Omental fat pad (tissue), 4 donors: ENCODE measurements around the gene TSSC4. TPM values are rescaled to one million over a fixed set of nuclear protein-coding genes. Genes with fewer than 3 reads are reported as not detected.

Source experiments
- ATAC-seq: fragments of 150-250 bp; one replicate; pipeline ENCODE4 v1.9.1; 2016; ENCODE audit warnings: mild to moderate bottlenecking, moderate library complexity; ENCODE audit not compliant: low FRiP score
- DNase-seq: peaks from one replicate; pipeline ENCODE4 v3.0.0-alpha.2; 2019; ENCODE audit warnings: low spot score
- total RNA-seq, 4 donors: library from RNA; depleted of rRNA; stranded (reverse); fragments of >200 nt; gene quantifications; one replicate each; pipeline ENCODE4 v1.1.0, GENCODE V29; 2016
- TF ChIP-seq, protein P1 (sequence below), 3 donors: fragments of 450-650 bp; IDR thresholded peaks; one replicate each; pipeline ENCODE4 v1.5.1; 2016 to 2017; ENCODE audit warnings: antibody characterized with exemption in 3 of 3, mild to moderate bottlenecking in 3 of 3, moderate library complexity in 2 of 3

Gene TSSC4
- total RNA-seq, 4 donors from 2014 or later: 29.9 to 59.7 (median 33.5) TPM

DNA sequence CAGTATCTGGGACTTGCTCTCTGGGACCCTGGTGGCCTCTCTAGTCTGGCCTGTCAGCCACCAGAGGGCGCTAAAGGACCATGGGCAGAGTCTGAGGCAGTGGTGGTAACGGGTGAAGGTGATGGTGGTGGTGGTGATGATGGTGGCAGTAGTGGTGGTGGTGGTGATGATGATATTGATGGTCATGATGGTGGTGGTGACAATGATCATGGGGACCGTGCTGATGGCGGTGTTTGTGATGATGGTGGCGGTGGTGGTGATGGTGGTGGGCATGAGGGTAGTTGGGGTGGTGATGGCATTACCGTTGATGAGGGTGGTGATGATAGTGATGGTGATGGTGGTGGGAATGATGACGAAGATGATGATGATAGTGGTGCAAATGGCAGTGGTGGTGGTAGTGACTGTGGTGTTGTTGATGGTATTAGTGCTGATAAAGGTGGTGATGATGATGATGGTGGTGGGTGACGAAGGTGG lies 27.8 kb downstream of the TSSC4 start:
- peak; percentile 26 for ATAC-seq

DNA sequence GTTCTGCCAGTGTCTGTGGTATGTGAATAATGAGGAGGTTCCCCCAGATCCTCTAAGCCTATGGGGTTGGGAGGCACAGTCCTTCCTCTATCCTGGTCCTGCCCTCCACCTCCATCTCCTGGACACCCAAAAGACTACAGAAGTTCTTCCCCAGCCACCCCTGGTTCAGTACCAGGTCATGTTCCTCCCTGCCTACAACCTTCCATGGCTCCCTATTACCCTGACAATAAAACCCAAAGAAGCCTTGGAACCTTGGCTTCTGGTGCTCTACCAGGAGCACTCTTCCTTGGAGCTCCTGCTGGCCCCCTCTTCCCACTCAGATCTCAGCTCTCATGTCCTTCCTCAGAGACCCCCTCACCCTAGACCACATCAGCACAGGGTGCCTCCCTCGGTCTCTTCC lies 30.8 kb downstream of the TSSC4 start:
- DNase-seq (no peak), ATAC-seq (no peak)
- TF ChIP-seq, protein P1, sequence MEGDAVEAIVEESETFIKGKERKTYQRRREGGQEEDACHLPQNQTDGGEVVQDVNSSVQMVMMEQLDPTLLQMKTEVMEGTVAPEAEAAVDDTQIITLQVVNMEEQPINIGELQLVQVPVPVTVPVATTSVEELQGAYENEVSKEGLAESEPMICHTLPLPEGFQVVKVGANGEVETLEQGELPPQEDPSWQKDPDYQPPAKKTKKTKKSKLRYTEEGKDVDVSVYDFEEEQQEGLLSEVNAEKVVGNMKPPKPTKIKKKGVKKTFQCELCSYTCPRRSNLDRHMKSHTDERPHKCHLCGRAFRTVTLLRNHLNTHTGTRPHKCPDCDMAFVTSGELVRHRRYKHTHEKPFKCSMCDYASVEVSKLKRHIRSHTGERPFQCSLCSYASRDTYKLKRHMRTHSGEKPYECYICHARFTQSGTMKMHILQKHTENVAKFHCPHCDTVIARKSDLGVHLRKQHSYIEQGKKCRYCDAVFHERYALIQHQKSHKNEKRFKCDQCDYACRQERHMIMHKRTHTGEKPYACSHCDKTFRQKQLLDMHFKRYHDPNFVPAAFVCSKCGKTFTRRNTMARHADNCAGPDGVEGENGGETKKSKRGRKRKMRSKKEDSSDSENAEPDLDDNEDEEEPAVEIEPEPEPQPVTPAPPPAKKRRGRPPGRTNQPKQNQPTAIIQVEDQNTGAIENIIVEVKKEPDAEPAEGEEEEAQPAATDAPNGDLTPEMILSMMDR (IDR thresholded peaks at IDR 0.05): no peak

More for the DNA sequence above, 27.8 kb downstream of the TSSC4 start:
- DNase-seq: peak; percentile 98
- TF ChIP-seq, protein P1 (IDR thresholded peaks at IDR 0.05): peak in 2 of 3 donors; percentile 37 to 65

DNA sequence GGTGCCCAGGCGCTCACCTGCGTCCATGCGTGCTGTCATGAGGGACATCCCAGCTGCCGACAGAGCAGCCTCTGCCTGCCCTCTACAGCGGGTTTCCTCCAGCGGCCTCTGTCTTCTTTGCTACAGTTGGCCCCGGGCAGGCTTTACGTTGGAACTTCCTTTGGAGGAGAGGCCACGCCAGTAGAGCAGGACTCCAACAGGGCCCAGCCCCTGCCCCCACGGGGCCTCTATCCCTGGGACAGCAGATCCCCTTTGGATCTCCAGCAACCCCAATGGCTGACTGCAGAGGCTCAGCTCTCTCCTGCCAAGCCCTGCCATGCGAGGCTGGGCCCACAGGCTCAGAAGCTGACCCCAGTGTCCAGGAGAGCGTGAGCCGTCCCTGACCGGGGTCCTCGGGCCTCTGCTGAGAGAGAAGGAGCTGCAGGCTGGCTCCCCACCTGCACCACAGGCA lies 31.6 kb downstream of the TSSC4 start:
- no peak for DNase-seq
- no peak for ATAC-seq
- TF ChIP-seq, protein P1 (IDR thresholded peaks at IDR 0.05): no peak

DNA sequence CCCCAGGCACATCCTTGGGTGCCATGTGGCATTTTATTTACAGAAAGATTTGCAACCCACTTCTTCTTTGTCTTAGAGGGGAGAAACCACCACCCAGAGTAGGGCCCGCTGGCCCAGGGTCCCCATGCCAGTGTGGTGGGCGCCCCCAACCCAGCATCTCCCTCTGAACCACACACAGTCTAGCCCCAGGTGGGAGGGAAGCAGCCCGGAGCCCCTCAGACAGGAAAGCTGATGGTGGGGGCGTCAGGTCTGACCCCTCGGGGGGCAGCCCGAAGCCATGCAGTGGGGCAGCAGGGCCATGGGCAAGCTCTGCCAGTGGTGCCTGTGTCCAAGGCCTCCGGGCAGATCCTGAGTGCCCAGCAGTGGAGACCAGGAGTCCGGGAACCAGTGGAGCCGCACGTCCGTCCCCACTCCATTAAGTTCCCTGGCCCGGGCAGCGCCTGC lies 32.1 kb downstream of the TSSC4 start:
- ATAC-seq: no peak
- DNase-seq: no peak
- TF ChIP-seq, protein P1 (IDR thresholded peaks at IDR 0.05): no peak

DNA sequence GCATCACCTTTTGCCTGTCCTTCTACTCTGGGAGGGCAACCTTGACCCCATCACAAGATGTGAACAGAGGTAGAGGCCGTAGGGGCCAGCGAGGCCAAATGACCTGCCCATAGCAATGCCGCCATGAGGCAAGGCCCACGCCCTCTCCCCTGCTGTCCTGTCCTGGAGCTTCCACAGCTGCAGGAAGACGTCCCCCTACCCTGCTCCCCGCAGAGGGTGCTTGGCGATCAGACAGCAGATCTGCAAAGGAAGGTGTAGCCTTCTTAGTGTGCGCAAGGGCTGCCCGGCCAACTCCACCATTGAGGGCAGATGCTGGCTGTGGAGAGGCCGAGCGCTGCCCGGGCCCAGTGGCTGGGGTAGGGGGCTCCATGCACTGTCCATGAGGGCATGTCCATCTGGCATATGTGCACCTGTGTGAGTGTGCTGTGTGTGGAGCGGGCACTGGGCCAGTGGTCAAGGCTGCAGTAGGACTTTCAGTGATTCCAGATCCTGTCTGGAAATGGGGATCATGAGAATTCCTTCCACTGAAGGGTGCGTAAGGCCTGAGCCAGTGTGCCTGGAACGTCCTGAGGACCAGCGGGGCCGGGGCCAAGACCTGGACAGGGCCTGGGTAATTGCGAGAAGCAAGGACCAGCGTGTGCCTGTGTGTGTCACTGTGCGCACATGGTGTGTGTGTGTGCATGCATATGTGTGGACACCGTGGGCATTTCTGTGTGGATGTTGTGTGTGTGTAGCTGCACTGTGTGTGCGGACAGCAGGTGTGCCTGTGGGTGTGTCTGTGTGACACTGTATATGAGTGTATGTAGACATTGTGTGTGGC lies 32.8 kb downstream of the TSSC4 start:
- ATAC-seq (no peak), DNase-seq (no peak)
- TF ChIP-seq, protein P1 (IDR thresholded peaks at IDR 0.05): no peak

DNA sequence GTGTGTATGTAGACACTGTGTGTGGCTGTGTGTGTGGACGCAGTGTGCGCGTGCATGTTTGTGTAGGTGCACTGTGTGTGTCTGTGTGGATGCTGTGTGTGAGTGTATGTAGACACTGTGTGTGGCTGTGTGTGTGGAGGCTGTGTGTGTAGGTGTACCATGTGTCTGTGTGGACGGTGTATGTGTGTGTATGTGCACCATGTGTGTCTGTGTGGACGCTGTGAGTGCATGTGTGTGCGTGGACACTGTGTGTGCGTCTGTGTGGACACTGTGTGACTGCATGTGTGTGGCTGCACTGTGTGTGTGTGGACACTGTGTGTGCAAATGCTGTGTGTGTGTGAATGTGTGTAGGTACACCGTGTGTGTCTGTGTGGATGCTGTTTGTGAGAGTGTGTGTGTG lies 33.5 kb downstream of the TSSC4 start:
- DNase-seq (no peak), ATAC-seq (no peak)
- TF ChIP-seq, protein P1 (IDR thresholded peaks at IDR 0.05): no peak
